Peyer's patch (tissue), 4 donors: Measurements from ENCODE around the gene TSPAN9.

Source experiments
- POLR2A ChIP-seq, 2 donors: fragments of 450-650 bp; IDR thresholded peaks; one replicate each; pipeline ENCODE4 v1.5.1; 2017; ENCODE audit warnings: antibody characterized with exemption in 2 of 2, mild to moderate bottlenecking in 2 of 2, moderate library complexity in 2 of 2
- TF ChIP-seq, protein P1 (sequence below), 6 experiments: fragments of 450-650 bp in 4 of 6; fragments of 200-600 bp in 2 of 6; sonication (generic) in 1 of 6; IDR thresholded peaks; one replicate each; pipeline ENCODE4 v1.5.1; 2017 to 2019; ENCODE audit warnings: antibody characterized with exemption in 6 of 6, mild to moderate bottlenecking in 3 of 6, moderate library complexity in 1 of 6

GRCh38 chr12:3203713-3204112, 126.5 kb downstream of the TSPAN9 start:
- TF ChIP-seq, protein P1, sequence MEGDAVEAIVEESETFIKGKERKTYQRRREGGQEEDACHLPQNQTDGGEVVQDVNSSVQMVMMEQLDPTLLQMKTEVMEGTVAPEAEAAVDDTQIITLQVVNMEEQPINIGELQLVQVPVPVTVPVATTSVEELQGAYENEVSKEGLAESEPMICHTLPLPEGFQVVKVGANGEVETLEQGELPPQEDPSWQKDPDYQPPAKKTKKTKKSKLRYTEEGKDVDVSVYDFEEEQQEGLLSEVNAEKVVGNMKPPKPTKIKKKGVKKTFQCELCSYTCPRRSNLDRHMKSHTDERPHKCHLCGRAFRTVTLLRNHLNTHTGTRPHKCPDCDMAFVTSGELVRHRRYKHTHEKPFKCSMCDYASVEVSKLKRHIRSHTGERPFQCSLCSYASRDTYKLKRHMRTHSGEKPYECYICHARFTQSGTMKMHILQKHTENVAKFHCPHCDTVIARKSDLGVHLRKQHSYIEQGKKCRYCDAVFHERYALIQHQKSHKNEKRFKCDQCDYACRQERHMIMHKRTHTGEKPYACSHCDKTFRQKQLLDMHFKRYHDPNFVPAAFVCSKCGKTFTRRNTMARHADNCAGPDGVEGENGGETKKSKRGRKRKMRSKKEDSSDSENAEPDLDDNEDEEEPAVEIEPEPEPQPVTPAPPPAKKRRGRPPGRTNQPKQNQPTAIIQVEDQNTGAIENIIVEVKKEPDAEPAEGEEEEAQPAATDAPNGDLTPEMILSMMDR (IDR thresholded peaks at IDR 0.05), result no peak
- TF ChIP-seq POLR2A (IDR thresholded peaks at IDR 0.05), result no peak
